HG02642 (cell line): Measurements from ENCODE around the gene C13orf46.

Source experiments
- ATAC-seq: cut with Tn5 transposase; IDR thresholded peaks from one replicate; pipeline ENCODE4 v1.9.1; 2021; ENCODE audit warnings: mild to moderate bottlenecking; ENCODE audit not compliant: unreplicated experiment, poor library complexity

The C13orf46 gene

DNA sequence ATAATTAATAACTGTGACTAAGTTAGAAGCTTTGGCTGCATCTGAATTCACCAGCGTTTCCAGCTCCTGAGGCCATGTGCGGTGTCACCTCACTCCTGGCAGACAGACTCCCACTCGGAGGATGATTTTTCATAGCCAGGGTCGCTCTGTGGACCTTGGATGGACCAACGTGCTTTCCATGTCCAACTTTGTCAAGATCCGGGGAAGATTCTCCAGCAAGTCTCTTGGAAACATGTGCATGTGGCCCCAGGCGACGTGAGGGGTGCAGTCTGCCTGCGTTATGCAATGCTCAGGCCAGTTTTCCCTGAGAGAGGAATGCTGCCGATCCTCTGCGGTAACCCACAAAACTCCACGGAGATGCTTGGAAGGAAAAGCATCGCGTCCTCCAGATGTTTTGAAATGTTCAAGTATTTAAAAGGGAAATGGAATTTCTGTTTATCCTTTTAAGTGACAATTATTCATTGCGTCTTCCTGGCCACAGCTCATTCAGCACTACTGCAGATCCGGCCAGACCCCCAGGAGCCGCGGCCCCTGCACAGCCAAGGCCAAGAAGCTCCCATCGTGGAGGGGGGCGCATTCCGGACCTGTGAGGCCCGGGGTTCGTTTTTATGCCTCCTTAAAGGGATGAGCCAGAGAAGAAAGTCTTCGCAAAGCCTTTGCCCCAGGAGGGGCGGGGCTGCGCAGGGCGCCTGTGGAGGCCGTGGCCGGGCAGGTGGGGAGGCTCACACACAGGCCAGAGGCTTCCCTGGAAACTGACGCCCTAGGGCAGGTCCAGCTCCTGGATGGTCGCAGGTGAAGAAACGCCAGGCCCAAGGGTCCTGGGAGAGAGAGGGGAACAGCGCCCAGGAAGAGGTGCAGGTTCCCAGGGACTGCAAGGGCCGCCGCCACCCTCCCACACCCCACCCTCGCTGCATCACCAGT, 46.0 kb downstream of the C13orf46 start:
- no peak for ATAC-seq

DNA sequence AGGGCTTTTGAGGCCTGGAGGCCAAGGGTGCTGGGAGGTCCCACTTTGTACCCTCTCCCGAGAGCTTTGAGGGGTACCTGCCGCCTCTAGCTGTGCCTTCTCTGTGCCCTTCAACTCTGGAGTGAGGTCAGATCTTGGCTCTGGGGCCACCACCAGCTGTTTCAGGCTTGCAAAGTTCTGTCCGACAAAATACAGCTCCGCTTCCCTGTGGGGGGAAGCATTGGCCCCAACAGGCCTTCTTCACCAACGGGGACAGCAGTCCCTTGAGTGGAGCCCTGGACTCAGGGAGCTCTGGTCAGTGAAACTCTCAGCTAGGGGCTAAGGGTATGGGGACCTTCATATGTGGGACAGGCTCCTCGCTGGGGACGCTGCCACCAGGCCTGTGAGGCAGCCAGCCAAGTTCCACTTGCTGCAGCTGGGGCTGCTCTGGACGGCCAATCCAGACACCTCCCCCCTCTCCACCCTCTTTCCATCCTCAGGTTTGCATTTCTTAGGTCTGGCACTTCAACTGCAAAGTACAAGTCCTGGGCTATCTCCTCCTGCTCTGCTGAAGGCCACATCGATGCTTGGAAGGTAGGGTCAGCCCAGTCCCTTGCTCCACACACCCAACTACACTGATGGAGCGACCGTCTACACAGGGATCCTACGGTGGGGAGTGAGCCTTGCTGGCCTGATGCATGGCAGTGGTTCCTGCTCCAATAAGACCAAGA, 46.8 kb downstream of the C13orf46 start:
- ATAC-seq: no peak

DNA sequence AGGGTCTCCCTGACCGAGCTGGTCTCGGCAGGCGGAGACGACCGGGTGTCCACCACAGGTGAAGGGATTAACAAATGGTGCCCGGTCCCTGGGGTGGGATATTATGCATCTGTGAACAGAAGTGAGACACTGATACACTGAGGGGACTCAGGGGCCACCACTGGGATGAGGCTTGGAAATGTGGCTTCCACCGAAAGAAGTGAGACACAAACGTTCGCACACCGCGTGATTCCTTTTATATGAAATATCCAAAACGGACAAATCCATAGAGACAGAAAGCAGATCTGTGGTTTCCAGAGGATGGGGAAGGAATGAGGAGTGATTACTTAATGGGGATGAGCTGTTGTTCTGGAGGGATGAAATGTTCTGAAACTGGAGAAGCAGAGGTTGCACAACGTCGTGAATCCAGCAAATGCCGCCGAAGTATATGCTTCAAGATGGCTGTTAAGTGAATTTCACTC, 47.5 kb downstream of the C13orf46 start:
- ATAC-seq: no peak

DNA sequence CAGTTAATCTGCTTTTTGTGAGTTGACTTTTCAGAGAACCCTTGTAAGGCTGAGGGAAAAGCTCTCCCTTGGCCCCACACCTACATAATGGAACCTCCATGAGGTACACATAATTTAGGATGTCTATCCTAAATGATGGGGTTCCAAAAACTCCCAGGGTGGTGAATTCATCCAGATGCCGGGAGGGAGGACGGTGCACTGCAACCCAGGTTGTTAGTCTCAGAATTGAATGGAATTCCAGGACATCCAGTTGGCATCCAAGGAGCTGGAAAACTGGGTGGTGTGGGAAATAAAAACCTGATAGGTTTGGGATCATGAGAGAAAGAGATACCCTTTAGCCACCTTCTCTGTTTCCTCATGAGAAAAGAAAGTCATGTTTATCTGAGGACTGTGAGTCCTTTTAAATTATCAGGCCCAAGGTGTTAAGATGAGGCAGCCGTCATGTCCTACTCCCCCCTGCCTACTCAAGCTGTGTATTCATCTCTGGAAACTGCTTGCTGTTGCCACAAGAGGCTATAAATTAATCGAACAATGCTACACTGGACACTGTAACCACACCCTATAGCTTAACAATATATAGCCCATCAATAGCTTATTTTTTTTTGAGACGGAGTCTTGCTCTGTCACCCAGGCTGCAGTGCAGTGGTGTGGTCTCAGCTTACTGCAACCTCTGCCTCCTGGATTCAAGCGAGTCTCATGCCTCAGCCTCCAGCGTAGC, 49.5 kb downstream of the C13orf46 start:
- no peak for ATAC-seq

DNA sequence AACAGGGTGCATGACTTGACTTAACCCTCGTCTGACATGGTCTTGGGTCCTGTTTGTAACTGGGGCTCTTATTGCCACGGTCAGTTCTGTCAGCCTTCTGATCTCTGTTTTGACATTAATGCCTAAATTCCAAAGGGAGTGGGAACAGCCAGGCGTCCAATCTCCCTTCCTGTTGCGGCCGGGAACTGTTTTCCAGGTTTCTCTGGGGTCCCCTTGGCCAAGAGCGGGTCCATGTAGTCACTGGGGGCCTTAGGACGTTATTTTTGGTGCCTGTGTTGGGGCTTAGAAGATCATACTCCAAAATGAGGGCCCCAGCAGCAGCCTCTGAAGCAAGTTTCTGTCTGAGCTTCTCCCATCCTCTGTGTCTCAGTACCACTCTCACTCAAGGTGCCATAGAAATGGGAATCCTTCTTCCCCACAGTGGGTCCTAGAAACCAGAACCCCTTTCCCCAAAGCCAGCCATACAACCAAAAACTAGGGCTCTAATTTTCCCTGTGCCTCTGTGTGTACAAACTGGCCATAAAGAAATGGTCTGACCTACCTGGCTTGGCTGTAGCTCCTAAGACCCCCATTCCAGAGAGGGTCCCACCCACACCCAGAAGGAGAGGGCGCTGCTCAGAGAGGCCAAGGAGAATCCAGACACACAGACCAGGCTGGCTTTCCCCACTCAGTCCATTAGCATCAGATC, 50.4 kb downstream of the C13orf46 start:
- ATAC-seq: no peak

DNA sequence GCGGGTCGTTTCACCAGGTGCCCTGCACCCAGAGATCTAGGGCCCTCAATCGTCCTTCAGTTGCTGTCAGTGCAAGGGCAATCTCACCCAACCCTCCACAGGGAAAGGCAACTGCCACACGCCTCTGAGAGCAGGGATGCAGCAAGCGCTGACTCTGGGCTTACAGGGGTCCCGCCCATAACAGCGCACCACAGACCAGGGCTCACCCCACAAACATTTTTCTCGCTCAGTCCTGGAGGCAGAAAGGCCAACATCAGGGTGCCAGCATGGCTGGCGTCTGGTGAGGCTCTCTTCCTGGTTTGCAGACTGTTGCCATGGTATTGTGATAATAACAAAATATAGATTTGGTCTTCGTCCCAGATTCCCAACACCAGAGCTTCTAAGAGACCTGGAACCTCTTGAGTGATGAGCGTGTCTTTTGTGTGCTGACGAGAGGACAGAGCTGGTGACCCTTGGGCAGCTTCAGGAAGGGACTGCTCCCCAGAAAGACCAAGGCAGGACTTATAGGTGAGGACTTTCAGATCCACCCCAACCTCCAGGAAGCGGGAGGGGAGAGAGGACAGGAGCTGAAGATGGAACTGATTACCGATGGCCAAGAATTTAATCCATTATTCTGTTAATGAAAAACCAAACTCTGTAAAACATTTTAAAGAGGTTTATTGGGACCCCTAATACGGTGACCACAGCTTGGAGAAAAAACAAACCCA, 51.3 kb downstream of the C13orf46 start:
- no peak for ATAC-seq

DNA sequence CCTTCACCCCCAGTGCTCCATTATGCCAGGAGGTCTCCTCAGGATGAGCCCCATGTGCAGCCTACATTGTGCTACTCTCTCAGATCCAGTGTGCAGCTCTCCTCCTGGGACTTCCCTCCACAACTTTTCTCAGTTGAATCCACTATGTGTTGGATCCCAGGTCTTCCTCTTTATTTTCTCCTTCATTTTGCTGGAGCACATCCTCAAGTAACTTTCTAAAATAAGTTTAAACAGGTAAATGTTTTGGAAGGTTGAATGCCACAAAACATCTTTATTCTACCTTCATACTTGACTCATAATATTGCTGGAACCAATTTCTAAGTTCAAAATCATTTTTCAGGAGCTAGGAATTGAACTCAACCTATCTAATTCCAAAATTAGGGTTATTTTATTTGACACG, 52.1 kb downstream of the C13orf46 start:
- no peak for ATAC-seq

DNA sequence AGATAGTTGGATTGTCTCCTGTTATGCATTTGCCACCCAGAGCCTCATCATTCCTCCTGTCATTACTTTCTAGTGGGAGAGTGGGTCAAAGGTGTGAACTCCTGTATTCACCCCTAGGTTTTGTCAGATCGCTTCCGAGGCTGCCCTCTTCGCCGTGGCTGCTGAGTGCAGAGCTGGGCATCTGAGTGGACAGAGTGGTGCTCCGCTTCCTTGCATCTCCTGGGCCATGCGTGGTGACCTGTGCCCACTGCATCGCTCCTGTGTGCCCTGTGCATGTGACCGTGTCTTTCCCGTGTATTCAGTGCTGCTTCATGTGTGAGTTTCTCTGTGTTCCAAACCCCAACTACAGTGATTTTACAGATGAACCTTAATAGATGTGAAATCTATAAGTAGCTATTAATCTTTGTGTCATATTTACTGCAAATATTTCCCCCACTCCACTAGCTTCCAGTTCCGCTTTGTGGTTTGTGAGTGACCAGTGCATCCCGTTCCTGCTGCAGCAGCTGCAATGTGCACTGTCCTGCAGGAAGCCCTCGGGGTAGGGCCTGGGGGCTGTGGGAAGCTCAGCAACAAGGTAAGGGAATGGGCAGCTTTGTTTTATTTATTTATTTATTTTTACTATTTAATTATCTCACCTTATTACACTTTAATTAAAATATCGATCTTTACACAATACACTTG, 53.1 kb downstream of the C13orf46 start:
- no peak for ATAC-seq

DNA sequence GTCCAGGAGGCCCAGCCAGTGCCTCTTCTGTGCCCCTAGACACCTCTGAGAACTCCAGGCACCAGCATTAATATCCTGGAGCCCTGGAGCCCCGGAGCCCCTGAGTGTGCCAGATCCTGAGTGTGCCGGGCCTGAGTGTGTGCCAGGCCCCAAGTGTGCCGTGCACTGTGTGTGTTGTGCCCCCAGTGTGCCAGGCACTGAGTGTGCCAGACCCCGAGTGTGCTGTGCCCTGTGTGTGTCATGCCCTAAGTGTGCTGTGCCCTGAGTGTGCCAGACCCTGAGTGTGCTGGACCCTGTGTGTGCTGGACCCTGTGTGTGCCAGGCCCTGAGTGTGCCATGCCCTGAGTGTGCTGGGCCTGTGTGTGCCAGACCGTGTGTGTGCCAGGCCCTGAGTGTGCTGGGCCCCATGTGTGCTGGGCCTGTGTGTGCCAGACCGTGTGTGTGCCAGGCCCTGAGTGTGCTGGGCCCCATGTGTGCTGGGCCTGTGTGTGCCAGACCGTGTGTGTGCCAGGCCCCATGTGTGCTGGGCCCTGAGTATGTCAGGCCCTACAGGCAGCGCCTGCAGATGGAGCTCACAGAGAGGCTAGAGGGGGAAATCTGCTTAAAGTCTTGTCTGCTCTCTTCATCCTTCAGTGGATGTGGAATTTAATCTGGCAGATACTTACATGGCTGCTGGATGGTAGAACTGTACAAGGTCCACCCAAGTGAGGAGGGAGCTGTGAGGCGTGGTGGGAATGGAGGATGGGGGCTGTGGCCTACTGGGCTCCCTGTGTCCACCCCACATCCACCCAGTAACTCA, 53.9 kb downstream of the C13orf46 start:
- no peak for ATAC-seq

DNA sequence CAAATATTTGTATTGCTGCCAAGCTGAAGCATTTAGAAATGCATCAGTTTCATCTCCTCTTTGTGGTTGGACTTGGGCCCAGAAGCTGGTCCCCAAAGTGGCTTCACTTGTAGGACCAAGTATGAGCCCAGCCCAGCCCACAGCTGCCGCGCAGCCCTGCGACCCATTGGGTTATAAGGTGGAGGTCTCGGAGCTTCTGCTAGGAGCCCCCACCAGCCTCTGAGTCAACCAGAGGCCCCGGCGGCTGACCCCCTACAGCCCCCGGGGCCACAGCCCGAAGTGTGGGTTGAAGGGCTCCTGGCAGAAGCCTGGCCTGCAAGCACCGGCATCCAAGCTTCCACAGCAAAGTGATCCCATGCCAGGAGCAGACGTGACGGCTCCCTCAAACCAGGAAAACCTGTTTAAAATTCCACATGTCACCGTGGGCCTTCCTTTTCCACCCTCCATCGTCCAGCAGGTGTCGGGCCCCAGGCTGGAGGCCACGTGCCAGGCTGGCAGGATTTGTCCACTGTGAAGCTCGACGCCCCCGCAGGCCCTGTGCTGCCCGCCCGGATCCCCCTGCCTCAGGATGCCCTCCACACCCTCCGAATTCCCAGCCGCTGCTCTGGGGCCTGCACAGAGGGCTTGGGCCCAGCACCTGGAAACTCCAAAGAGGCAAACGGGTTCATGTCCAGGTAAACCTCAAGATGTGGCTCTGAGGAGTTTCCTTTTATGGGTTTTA, 54.7 kb downstream of the C13orf46 start:
- ATAC-seq: no peak

DNA sequence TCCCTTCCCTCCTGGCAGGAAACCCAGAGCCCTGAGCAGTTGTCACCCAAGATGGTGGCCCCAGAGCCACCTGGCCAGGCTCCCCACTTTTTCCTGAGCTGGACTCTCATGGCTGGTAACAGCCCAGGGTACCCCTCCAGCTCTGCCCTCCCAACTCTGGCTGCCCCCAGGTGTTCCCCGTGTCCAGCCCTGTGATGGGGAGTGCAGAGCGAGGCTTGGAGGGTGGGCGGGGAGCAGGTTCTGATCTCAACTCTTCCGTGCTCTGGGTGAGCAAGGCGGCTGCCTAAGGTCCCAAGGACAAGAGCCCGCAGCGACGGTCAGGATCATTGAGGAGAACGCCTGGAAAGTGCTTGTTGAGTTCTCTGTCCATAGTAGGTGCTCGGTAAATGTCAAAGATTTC, 55.3 kb downstream of the C13orf46 start:
- no peak for ATAC-seq

DNA sequence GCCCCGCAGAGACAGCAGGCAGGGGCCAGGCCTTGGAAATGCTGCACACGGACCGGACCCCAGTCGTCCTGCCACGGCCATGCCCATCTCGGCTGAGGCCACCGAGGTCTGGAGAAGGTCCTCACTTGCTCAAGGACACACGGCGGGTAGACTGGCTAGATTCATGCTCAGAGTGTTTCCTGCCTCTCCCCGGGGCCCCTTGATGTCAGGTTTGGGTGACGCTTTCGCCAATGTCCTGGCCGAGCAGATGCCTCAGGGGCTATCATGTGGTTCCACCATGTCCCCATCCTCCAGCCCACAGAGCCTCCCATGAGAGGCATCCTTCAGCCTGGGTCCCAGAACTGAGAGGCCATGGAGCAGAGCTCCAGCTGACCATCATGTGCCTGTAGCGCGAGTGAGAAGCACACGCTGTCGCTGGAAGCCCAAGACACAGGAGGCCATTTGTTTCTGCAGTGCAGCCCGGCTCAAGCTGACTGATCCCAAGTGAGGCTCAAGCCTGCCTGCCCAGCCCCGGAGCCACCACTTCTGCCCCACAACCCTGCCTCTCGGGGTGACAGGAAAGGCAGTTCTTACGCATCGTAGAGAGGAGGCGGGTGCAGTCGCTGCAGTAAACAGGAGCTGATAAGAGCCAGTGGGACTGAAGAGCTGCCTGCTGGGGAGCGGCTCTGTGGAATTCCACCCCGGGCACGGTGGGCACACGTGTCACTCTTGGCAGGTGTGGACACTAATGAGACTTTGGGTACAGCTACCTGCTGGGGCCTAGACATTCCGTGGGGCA, 56.1 kb downstream of the C13orf46 start:
- ATAC-seq: no peak

DNA sequence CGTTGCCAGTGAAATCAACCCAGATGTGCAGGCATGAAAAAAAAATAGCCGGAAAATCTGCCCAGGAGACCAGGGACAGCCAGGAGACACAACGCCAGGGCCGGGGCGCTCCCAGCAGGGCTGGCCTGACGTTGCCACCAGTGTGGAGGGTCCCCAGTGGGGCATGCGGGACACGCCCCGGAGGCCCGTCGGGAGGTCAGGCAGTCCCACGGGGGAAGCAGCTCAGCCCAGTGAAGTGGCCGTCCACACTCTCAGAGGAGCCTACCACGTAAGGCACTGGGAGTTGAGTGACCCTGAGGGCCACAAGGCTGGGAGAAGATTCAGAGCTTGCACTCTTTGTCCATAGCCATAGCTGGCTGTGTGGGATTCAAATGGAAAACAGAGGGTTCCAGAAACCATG, 56.8 kb downstream of the C13orf46 start:
- no peak for ATAC-seq

DNA sequence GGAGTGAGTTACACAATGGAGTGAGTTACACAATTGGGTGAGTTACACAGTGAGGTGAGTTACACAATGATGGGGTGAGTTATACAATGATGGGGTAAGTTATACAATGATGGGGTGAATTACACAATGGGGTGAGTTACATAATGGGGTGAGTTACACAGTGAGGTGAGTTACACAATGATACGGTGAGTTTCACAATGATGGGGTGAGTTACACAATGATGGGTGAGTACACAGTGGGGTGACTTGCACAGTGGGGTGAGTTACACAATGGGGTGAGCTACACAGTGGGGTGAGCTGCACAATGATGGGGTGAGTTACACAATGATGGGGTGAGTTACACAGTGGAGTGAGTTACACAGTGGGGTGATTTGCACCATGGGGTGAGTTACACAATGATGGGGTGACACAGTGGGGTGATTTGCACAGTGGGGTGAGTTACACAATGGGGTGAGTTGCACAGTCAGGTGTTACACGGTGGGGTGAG, 57.5 kb downstream of the C13orf46 start:
- ATAC-seq: no peak

DNA sequence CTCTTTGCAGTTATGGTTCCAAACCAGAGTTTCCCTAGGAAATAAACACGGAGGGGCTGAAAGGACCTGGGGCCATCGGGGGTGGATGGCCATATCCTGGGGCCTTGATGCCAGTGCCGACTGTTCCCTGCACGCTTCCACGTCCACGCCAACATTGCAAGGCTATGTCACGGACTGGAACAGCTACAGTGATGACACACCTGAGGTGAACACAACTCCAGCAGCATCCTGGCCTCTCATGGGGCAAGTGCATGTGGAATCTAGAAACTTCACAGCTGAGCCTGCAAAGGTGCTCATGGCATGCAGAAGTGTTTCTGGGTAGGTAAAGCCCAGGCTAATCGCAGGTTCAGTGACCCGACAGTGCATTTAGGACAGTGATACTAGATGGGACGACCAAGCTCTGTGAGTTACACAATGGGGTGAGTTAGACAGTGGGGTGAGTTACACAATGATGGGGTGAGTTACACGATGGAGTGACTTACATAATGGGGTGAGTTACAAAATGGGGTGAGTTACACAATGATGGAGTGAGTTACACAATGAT, 58.0 kb downstream of the C13orf46 start:
- ATAC-seq: no peak

DNA sequence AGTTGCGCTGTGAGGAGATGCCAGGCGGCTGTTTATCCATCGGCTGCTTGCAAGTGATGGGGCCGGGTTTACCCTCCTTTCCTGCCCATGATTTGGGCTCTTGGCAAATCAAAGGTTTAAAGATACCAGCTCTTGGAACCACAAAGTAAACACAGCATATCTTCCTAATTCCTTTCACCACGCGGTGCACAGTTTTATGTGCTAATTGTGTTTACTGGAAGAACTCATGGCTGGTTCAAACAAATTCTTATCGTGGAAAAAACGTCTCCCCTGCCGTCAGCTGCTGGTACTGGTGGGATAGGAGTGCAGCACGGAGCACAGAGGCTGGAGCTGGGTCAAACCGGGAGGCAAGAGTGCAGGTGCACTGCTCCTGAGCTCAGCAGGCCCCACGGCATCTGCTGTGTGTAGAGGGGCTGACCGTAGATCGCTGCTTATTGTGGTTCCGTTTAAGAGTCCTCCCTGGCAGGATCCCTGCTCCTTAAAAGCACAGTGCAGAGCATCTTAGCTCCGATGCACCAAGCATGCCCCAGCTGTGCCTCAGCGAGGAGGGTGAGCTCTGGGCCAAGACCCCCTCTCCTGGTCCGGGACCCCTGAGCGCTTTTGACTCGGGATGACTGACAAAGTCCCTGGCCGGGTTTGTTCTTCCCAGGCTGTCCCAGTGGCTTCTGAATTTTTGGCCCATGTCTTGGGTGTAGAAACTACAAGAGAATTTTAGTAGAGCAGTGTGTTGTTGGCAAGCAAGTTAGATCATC, 58.7 kb downstream of the C13orf46 start:
- ATAC-seq: no peak
